ENCODE data around the gene CABP7. TPM values are rescaled to one million over a fixed set of nuclear protein-coding genes. Genes with fewer than 3 reads are reported as not detected.

The CABP7 gene
- total RNA-seq, 6 donors from 2014 or later, result 0.15 to 0.44 TPM; not detected in 4

DNA sequence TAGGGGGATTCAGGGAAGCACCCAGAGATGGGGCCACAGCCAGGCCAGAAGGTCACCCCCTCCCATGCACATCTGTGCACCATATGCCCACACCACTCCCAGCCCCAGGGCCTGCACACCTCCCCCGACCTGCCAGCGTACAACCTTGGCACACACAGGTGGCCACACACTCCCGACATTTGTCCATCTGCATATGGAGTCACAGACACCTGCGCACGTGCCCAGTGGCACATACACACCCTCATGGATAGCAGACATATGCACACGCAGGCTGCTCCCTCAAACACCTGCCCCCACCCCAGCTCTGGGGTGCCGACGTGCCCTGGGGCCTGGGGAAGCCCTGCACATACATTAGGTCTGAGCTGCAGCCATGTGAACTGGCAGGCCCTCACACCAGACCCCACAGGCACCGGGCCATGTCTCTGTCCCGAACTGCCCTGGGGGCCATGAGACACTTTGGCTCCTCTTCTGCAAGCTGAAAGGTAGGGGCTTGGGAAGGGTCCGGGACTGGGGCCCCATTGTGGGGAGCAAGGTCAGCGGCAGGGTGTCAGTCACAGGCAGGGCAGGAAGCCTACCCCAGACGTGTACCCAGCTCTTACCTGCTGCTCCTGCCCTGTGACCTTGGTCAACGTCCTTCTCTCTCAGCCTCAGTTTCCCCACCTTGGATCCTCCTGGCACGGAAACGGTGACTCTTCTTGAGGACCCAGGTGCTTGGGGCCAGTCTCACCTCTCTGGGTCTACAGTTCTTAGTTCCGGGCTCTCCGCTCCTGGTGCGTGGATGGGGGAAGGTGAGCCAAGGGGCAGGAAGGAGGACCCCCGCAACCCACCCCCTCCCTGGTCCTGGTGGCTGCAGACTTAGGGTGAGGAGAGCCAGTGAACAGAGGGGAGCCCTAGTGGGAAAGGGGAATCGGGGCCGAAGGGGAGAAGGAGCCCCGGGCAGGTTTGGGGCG lies 579 bp upstream of the CABP7 start:
- no peaks in the 10 kb centered on the region for H3K9me3 ChIP-seq
- H3K27me3 ChIP-seq, result peaks cover 0 to 36% (median 17%) of the 10 kb centered on the region in 4 donors
- no peak overlapping the region for H3K27ac ChIP-seq
- DNase-seq, result no peak
- no peak for TF ChIP-seq POLR2A (IDR thresholded peaks at IDR 0.05)
- peaks cover 9 to 18% (median 11%) of the 10 kb centered on the region in 4 donors for H3K4me1 ChIP-seq
- H3K4me3 ChIP-seq, result peak overlapping the region in 2 of 4 donors; percentile 4 to 23
- H3K36me3 ChIP-seq, result no peaks in the 10 kb centered on the region
- ATAC-seq (ENCODE audit: low FRiP score in 2 of 2), result no peak
- WGBS, 2 donors, result 49% methylated on average over 13 to 21 of the region's 24 CpGs

GRCh38 chr22:29720811-29721323 lies 1.1 kb downstream of the CABP7 start:
- TF ChIP-seq, protein P1, sequence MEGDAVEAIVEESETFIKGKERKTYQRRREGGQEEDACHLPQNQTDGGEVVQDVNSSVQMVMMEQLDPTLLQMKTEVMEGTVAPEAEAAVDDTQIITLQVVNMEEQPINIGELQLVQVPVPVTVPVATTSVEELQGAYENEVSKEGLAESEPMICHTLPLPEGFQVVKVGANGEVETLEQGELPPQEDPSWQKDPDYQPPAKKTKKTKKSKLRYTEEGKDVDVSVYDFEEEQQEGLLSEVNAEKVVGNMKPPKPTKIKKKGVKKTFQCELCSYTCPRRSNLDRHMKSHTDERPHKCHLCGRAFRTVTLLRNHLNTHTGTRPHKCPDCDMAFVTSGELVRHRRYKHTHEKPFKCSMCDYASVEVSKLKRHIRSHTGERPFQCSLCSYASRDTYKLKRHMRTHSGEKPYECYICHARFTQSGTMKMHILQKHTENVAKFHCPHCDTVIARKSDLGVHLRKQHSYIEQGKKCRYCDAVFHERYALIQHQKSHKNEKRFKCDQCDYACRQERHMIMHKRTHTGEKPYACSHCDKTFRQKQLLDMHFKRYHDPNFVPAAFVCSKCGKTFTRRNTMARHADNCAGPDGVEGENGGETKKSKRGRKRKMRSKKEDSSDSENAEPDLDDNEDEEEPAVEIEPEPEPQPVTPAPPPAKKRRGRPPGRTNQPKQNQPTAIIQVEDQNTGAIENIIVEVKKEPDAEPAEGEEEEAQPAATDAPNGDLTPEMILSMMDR (IDR thresholded peaks at IDR 0.05), result no peak
- no peak for TF ChIP-seq EP300 (IDR thresholded peaks at IDR 0.05)
- no peak for TF ChIP-seq POLR2AphosphoS5 (IDR thresholded peaks at IDR 0.05)
- TF ChIP-seq POLR2A (IDR thresholded peaks at IDR 0.05), result no peak
- H3K27me3 ChIP-seq, result peaks cover 0 to 36% (median 17%) of the 10 kb centered on the region in 4 donors

GRCh38 chr22:29722151-29722550 lies 2.3 kb downstream of the CABP7 start:
- no peaks in the 10 kb centered on the region for H3K36me3 ChIP-seq
- TF ChIP-seq POLR2AphosphoS5 (IDR thresholded peaks at IDR 0.05), result no peak
- H3K4me1 ChIP-seq, result peaks cover 9 to 18% (median 11%) of the 10 kb centered on the region in 4 donors
- H3K4me3 ChIP-seq, result no peak overlapping the region
- DNase-seq (no peak), ATAC-seq (ENCODE audit: low FRiP score in 2 of 2) (no peak)
- WGBS, 2 donors, result 52% methylated on average over 2 of the region's 7 CpGs; no CpG with 5 or more reads in 1 of the 2 donors
- H3K27ac ChIP-seq, result no peak overlapping the region
- peaks cover 0 to 36% (median 17%) of the 10 kb centered on the region in 4 donors for H3K27me3 ChIP-seq
- no peaks in the 10 kb centered on the region for H3K9me3 ChIP-seq

More at GRCh38 chr22:29720811-29721323, 1.1 kb downstream of the CABP7 start:
- H3K27ac ChIP-seq, result no peak overlapping the region
- H3K4me3 ChIP-seq, result peak overlapping the region in 3 of 4 donors; percentile 20 to 29 (median 23)
- H3K9me3 ChIP-seq, result no peaks in the 10 kb centered on the region
- peaks cover 9 to 18% (median 11%) of the 10 kb centered on the region in 4 donors for H3K4me1 ChIP-seq
- no peaks in the 10 kb centered on the region for H3K36me3 ChIP-seq
- DNase-seq (peak in 1 of 2 donors; percentile 83), ATAC-seq (ENCODE audit: low FRiP score in 2 of 2) (no peak)
- 25% methylated on average over 6 of the region's 53 CpGs; no CpG with 5 or more reads in 1 of the 2 donors for WGBS, 2 donors

- ATAC-seq (ENCODE audit: low FRiP score in 2 of 2) (no peak), DNase-seq (no peak)
Observed at GRCh38 chr22:29722587-29722986, 2.8 kb downstream of the CABP7 start.

DNA sequence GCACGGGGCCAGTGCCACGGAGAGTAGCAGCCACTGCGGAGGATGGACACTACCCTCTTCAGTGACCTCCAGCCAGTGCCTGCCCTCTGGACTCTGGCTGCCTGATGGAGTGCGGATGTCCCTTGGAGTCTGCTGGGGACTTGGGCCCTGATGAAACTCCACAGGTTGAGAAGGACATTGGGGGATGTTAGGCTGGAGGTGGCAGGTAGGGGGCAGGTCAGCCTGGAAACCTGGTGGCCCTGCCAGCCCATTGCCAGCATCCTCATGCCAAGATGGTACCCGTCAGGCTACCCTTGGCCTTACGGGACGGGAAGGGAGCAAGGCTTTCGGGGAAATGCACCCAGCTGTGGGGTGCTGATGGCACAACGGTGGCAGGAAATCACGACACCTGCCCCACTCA lies 4.0 kb downstream of the CABP7 start:
- DNase-seq (no peak), ATAC-seq (ENCODE audit: low FRiP score in 2 of 2) (no peak)
- TF ChIP-seq EP300 (IDR thresholded peaks at IDR 0.05) (no peak), POLR2A (IDR thresholded peaks at IDR 0.05) (no peak), POLR2AphosphoS5 (IDR thresholded peaks at IDR 0.05) (no peak)
- TF ChIP-seq, protein P1 (IDR thresholded peaks at IDR 0.05), result no peak
- H3K36me3 ChIP-seq, result no peaks in the 10 kb centered on the region
- peaks cover 0 to 29% (median 15%) of the 10 kb centered on the region in 4 donors for H3K27me3 ChIP-seq
- H3K27ac ChIP-seq, result no peak overlapping the region
- H3K4me3 ChIP-seq, result no peak overlapping the region
- H3K4me1 ChIP-seq, result peaks cover 9 to 18% (median 11%) of the 10 kb centered on the region in 4 donors
- no peaks in the 10 kb centered on the region for H3K9me3 ChIP-seq
- 88 to 95% methylated on average over 8 to 9 of the region's 10 CpGs for WGBS, 2 donors

More at GRCh38 chr22:29722587-29722986, 2.8 kb downstream of the CABP7 start:
- Histone ChIP-seq H3K36me3 (no peaks in the 10 kb centered on the region), H3K9me3 (no peaks in the 10 kb centered on the region), H3K4me1 (peaks cover 9 to 18% (median 11%) of the 10 kb centered on the region in 4 donors), H3K4me3 (no peak overlapping the region), H3K27me3 (peaks cover 0 to 36% (median 17%) of the 10 kb centered on the region in 4 donors), H3K27ac (no peak overlapping the region)
- WGBS, 2 donors, result 76 to 77% methylated on average over 12 to 16 of the region's 16 CpGs
- TF ChIP-seq, protein P1 (IDR thresholded peaks at IDR 0.05), result no peak
- TF ChIP-seq POLR2AphosphoS5 (IDR thresholded peaks at IDR 0.05), result no peak
- TF ChIP-seq POLR2A (IDR thresholded peaks at IDR 0.05), result no peak

Data from upper lobe of left lung (tissue), 6 donors.